ENCODE results near the gene SLC24A3. TPM values are rescaled to one million over a fixed set of nuclear protein-coding genes. Genes with fewer than 3 reads are reported as not detected.

The SLC24A3 gene
- total RNA-seq, 4 donors from 2014 or later, result 1.6 to 38.8 (median 3.7) TPM

DNA sequence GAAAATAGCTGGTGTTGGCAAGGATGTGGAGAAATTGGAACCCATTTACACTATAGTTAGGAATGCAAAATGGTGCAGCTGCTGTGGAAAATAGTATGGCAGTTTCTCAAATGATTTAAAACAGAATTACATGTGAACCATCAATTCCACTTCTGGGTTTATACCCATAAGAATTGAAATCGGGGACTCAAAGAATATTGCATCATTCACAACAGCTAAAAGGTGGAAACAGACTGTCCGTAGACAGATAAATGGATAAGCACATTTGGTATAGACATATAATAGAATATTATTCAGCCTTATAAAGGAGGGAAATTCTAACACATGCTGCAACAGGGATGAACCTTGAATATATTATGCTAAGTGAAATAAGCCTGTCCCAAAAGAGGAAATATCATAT is 355.7 kb downstream of the SLC24A3 start:
- no peak for TF ChIP-seq POLR2A (IDR thresholded peaks at IDR 0.05)
- TF ChIP-seq, protein P1, sequence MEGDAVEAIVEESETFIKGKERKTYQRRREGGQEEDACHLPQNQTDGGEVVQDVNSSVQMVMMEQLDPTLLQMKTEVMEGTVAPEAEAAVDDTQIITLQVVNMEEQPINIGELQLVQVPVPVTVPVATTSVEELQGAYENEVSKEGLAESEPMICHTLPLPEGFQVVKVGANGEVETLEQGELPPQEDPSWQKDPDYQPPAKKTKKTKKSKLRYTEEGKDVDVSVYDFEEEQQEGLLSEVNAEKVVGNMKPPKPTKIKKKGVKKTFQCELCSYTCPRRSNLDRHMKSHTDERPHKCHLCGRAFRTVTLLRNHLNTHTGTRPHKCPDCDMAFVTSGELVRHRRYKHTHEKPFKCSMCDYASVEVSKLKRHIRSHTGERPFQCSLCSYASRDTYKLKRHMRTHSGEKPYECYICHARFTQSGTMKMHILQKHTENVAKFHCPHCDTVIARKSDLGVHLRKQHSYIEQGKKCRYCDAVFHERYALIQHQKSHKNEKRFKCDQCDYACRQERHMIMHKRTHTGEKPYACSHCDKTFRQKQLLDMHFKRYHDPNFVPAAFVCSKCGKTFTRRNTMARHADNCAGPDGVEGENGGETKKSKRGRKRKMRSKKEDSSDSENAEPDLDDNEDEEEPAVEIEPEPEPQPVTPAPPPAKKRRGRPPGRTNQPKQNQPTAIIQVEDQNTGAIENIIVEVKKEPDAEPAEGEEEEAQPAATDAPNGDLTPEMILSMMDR (IDR thresholded peaks at IDR 0.05), result no peak
- H3K4me1 ChIP-seq, result no peaks in the 10 kb centered on the region

DNA sequence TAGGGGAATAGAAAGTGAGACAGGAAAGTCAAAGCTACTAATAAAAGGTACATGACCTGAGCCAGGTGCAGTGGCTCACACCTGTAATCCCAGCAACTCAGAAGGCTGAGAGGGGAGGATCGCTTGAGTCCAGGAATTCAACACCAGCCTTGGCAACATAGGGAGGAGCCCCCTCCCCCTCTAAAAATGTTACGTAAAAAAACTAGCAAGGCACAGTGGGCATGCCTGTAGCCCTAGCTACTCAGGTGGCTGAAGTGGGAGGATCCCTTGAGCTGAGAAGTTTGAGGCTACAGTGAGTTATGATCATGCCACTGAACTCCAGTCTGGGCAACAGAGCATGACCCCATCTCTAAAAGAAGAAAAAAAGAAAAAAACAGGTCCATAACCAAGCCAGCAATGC is 359.6 kb downstream of the SLC24A3 start:
- Histone ChIP-seq H3K27ac (no peak overlapping the region), H3K9me3 (no peaks in the 10 kb centered on the region), H3K27me3 (no peaks in the 10 kb centered on the region), H3K36me3 (no peaks in the 10 kb centered on the region), H3K4me1 (no peaks in the 10 kb centered on the region), H3K4me3 (no peak overlapping the region)
- TF ChIP-seq, protein P1 (IDR thresholded peaks at IDR 0.05), result no peak
- no peak for TF ChIP-seq POLR2A (IDR thresholded peaks at IDR 0.05)
- no peak for DNase-seq

More for the DNA sequence above, 355.7 kb downstream of the SLC24A3 start:
- Histone ChIP-seq H3K4me3 (no peak overlapping the region), H3K27ac (no peak overlapping the region), H3K36me3 (no peaks in the 10 kb centered on the region), H3K27me3 (no peaks in the 10 kb centered on the region), H3K9me3 (no peaks in the 10 kb centered on the region)
- DNase-seq, result no peak

DNA sequence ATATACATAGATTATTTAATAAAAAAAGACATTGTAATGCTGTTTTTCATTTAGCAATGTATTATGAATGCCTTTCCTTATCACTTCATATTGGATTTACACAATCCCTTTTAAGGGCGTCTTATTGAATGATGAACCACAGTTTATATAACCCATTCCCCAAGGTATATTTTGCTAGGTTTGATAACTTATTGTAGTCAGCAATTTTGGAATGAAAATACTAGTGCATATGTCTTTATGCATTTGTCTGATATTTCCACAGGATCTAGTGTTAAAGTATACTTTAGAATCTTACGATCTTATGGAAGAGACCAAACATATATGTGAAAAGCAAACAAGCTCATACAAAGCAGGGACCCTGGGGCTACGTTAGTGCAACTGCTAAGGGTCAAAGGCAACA is 365.2 kb downstream of the SLC24A3 start:
- TF ChIP-seq POLR2A (IDR thresholded peaks at IDR 0.05), result no peak
- TF ChIP-seq, protein P1 (IDR thresholded peaks at IDR 0.05), result no peak
- no peak overlapping the region for H3K4me3 ChIP-seq
- H3K9me3 ChIP-seq, result no peaks in the 10 kb centered on the region
- no peaks in the 10 kb centered on the region for H3K4me1 ChIP-seq
- no peaks in the 10 kb centered on the region for H3K36me3 ChIP-seq
- H3K27me3 ChIP-seq, result no peaks in the 10 kb centered on the region
- DNase-seq, result no peak
- no peak overlapping the region for H3K27ac ChIP-seq

DNA sequence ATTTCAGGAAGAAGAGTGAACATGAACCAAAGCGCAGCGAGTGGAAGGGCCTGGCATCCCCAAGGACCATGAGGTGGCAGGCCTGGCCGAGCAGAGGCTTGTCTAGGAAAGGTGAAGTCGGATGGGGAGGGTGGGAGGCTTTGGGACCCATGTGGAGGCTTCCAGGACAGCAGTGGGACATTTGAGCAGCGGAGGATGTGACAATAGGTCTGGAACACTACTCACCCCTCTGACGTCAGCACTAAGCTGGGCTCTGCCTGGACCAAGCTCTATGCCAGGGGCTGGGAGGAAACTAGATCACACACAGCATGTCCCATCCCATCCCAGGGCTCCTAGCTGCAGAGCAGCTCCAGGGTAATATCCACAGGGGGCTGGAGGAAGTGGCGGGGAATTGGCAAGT is 370.3 kb downstream of the SLC24A3 start:
- Histone ChIP-seq H3K36me3 (no peaks in the 10 kb centered on the region), H3K4me1 (no peaks in the 10 kb centered on the region), H3K27ac (no peak overlapping the region), H3K4me3 (no peak overlapping the region), H3K9me3 (no peaks in the 10 kb centered on the region), H3K27me3 (no peaks in the 10 kb centered on the region)
- TF ChIP-seq POLR2A (IDR thresholded peaks at IDR 0.05), result no peak
- TF ChIP-seq, protein P1 (IDR thresholded peaks at IDR 0.05), result no peak
- no peak for DNase-seq

DNA sequence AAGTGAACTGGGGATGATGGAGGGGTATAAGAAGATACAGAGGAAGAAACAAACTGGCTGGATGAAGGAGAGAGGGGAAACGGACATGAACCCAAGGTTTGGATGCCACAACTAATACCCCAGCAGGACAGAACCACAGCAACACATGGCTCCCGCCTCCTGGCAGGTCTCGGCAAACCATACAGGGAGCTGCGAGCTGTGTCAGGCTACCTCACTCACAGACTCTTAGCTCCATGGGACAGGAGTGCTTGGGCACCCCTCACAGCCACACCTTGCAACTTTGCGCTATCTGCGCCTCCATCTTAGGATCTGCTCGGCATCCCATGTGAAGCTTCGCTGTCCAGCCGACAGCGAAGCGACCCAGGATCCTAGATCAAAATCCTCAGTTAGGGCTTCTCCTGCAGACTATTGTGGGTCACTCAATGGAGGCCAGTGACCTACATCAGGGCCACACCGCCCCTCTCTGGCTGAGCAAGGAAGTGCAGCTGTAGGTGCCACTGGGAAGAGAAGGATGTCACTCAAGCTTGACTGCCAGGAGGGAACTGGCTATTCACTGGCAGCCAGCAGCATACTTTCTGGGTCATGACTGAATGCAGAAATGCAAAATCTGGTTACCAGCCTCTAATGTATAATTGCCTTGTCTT is 371.2 kb downstream of the SLC24A3 start:
- no peaks in the 10 kb centered on the region for H3K9me3 ChIP-seq
- no peaks in the 10 kb centered on the region for H3K36me3 ChIP-seq
- H3K4me3 ChIP-seq, result no peak overlapping the region
- no peak overlapping the region for H3K27ac ChIP-seq
- no peaks in the 10 kb centered on the region for H3K27me3 ChIP-seq
- no peaks in the 10 kb centered on the region for H3K4me1 ChIP-seq
- DNase-seq, result peak; percentile 26 to 80 (median 77)
- no peak for TF ChIP-seq POLR2A (IDR thresholded peaks at IDR 0.05)
- TF ChIP-seq, protein P1 (IDR thresholded peaks at IDR 0.05), result peak in 4 of 6 experiments; percentile 51 to 79 (median 70)
